Cardiac muscle cell (in vitro differentiated cells and primary cell): ENCODE results near the gene COMT. TPM values are rescaled to one million over a fixed set of nuclear protein-coding genes. Genes with fewer than 3 reads are reported as not detected.

Source experiments
- DNase-seq, 2 donors: peaks; one replicate each; pipeline versions ENCODE4 v3.0.0 to v3.0.0-alpha.2; 2010 to 2017; ENCODE audit warnings: low read depth in 1 of 2, low spot score in 1 of 2
- H3K27ac ChIP-seq: fragments of 200-600 bp; sonication (generic); 2 replicates; pipeline ENCODE4 v1.5.1; 2016
- H3K27me3 ChIP-seq: fragments of 200-600 bp; sonication (generic); 2 replicates; pipeline ENCODE4 v1.6.0; 2016; ENCODE audit warnings: control low read depth
- H3K36me3 ChIP-seq: fragments of 200-600 bp; sonication (generic); 2 replicates; pipeline ENCODE4 v1.5.1; 2016; ENCODE audit warnings: control low read depth
- H3K4me1 ChIP-seq: fragments of 200-600 bp; sonication (generic); 2 replicates; pipeline ENCODE4 v1.8.1; 2017; ENCODE audit warnings: low read depth, mild to moderate bottlenecking, mixed run types
- H3K4me3 ChIP-seq: fragments of 200-600 bp; sonication (generic); 2 replicates; pipeline ENCODE4 v1.5.1; 2016; ENCODE audit warnings: mild to moderate bottlenecking
- H3K9me3 ChIP-seq: fragments of 200-600 bp; sonication (generic); 2 replicates; pipeline ENCODE4 v1.5.1; 2017; ENCODE audit warnings: low read depth, mild to moderate bottlenecking, control low read depth
- CTCF ChIP-seq: IDR thresholded peaks from 2 replicates; pipeline ENCODE4 v1.5.1; 2012; ENCODE audit warnings: low read depth, mild to moderate bottlenecking, low read length
- polyA plus RNA-seq: library from polyadenylated mRNA; unstranded; fragments of >200 nt; fragmentation: Nextera tagmentation; extraction: Ambion mirVana; gene quantifications from 2 replicates; pipeline ENCODE4 v1.2.1, GENCODE V29; 2016
- total RNA-seq: library from RNA; depleted of rRNA; stranded (reverse); fragments of >200 nt; gene quantifications from 2 replicates; pipeline ENCODE4 v1.2.3, GENCODE V29; 2016

COMT gene
- total and polyA plus RNA-seq, 2 experiments from 2014 or later = 35.8 to 51.9 TPM

- Histone ChIP-seq H3K27ac (no peak overlapping the region), H3K4me3 (no peak overlapping the region), H3K36me3 (no peaks in the 10 kb centered on the region), H3K4me1 (no peaks in the 10 kb centered on the region), H3K9me3 (no peaks in the 10 kb centered on the region), H3K27me3 (no peaks in the 10 kb centered on the region)
- TF ChIP-seq CTCF = no peak
- DNase-seq = no peak
Measured at GRCh38 chr22:19916006-19916405, 25.6 kb upstream of the COMT start.

GRCh38 chr22:19916941-19917340 lies 24.6 kb upstream of the COMT start:
- no peak for DNase-seq
- no peak for TF ChIP-seq CTCF
- Histone ChIP-seq H3K27me3 (no peaks in the 10 kb centered on the region), H3K4me3 (no peak overlapping the region), H3K36me3 (no peaks in the 10 kb centered on the region), H3K4me1 (no peaks in the 10 kb centered on the region), H3K9me3 (no peaks in the 10 kb centered on the region), H3K27ac (no peak overlapping the region)

- no peak for TF ChIP-seq CTCF
- H3K9me3 ChIP-seq = no peaks in the 10 kb centered on the region
- H3K36me3 ChIP-seq = no peaks in the 10 kb centered on the region
- H3K27ac ChIP-seq = no peak overlapping the region
- H3K4me3 ChIP-seq = no peak overlapping the region
- H3K4me1 ChIP-seq = no peaks in the 10 kb centered on the region
- H3K27me3 ChIP-seq = no peaks in the 10 kb centered on the region
- no peak for DNase-seq
Measured at GRCh38 chr22:19917389-19918138, 24.0 kb upstream of the COMT start.

- Histone ChIP-seq H3K4me3 (no peak overlapping the region), H3K9me3 (no peaks in the 10 kb centered on the region), H3K27me3 (no peaks in the 10 kb centered on the region), H3K4me1 (no peaks in the 10 kb centered on the region), H3K27ac (no peak overlapping the region), H3K36me3 (no peaks in the 10 kb centered on the region)
- no peak for DNase-seq
- no peak for TF ChIP-seq CTCF
Measured at GRCh38 chr22:19918332-19919106, 23.1 kb upstream of the COMT start.

- Histone ChIP-seq H3K4me1 (no peaks in the 10 kb centered on the region), H3K4me3 (no peak overlapping the region), H3K27ac (no peak overlapping the region), H3K9me3 (no peaks in the 10 kb centered on the region), H3K36me3 (no peaks in the 10 kb centered on the region), H3K27me3 (no peaks in the 10 kb centered on the region)
- no peak for DNase-seq
- no peak for TF ChIP-seq CTCF
Measured at GRCh38 chr22:19919701-19920363, 21.7 kb upstream of the COMT start.
